Ramos (cell line): ENCODE data around the gene ADIPOQ.
"Not testable (repeated sequence)": the region's sequence is repeated elsewhere in the genome, so short reads cannot be mapped to it uniquely, and the experiment has no call there.

Source experiments
- in situ Hi-C: fragments of 300-500 bp; cut with MboI; formaldehyde crosslinking; loops from one replicate; pipeline ENCODE4 v1.14.3; 2022; ENCODE audit warnings: low sequenced_read_pairs; ENCODE audit not compliant: unreplicated experiment

Gene ADIPOQ

DNA sequence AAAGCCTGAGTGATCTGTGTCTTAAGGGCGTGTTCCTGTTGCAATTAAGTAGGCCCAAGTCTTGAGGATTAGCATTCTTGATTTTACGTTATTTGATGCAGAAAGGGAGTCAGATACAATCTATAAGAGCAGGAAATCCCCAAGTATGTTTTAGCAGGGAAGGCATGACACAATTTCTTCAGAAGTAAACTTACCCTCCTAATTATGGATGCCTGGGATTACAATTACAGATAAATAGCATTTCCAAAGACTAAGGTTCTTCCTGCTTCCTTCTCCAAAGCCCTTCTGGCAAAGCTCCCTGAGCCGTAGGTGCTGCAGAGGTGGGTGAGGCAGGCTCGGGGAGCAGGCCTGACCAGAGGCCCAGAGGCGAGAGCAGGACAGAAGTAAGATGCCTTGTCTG, 52.9 kb downstream of the ADIPOQ start:
- in situ Hi-C loops, result no loop called here

DNA sequence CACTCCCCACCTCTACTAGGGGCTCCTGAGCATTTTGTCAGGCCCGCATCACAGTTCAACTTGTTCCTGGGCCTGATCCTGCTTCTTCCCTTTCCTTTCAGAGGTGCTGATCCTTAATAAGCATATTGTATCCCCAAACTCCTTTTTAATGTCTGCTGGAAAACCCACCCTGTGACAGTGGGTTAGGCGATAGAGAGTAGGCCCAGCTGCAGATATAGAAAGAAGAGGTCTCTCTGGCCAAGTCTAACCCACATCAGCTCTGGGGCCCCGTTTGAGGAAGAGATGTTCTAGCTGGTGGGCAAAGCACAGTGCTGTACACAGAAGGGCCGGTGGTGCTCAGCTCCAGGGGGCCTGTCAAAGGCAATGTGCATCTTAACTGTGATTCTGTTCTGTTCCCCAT, 53.5 kb downstream of the ADIPOQ start:
- in situ Hi-C loops, result no loop called here

DNA sequence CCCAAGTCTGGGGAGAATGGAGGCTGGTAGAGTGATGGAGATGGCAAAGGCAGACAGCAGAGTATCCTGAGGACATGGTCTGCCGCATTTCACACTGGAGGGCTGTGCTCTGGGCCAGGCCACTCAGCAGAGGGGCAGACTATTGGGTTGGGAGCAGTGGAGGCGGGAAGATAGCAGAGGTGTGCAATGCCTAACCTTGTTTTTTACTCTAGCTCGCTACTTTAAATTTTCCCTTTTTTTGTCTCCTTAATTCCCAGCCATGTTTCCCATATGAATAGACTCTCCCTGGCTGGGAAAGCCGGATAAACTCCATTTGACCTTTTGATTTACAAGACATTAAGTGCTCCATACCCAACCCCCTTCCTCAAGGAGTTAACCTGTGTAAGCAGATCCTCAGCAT, 54.4 kb downstream of the ADIPOQ start:
- in situ Hi-C loops, result no loop called here

DNA sequence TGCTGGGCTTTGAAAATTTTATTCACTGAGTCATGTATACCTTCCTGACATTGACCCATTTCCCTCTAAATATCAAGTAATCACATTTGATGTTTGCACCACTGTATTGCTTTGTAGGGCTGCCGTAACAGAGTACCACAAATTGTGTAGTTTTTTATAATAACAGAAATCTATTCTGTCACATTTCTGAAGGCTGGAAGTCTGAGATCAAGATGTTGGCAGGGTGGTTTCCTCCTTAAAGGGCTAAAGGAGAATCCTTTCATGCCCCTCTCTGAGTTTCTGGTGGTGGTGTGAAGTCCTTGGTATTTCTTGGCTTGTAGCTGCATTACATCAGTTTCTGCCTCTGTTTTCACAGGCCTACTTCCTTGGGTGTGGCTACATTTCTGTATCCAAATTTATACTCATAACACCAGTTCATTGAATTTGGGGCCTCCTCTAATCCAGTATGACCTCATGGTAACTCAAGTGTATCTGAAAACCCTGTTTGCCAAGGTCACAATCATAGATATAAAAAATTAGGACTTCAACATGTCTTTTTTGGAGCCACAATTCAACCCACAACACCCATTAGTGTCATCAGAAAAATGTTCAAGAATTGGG, 58.7 kb downstream of the ADIPOQ start:
- in situ Hi-C loops, result no loop called here

DNA sequence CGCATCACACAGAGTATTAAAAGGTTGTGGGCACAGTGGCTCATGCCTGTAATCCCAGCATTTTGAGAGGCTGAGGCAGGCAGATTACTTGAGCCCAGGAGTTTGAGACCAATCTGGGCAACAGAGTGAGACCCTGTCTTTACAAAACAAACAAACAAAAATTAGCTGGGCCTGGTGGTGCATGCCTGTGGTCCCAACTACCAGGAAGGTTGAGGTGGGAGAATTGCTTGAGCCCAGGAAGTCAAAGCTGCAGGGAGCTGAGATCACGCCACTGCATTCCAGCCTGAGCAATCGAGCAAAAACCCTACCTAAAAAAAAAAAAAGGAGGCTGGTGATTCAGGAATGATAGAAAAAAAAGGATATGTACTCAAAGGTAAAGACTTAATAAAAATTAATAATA, 59.6 kb downstream of the ADIPOQ start:
- in situ Hi-C loops, result no loop called here

DNA sequence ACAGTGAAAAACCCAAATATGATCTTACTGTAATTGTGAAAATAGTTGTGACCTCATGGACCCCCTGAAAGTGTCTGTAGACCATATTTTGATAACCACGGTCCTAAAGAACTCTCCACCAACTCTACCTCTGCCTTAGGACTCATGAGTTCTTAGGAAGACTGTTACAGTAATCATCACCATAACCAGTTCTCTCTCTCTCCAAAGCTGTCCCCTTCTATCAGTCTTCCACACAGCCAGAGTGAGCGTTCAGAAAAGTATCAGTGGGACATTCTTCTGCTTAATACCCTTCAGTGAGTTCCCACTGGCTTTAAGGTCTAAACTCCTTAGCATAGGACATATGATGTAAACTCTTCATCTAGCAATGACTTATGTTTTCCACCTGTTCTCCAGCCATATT, 60.2 kb downstream of the ADIPOQ start:
- in situ Hi-C loops, result no loop called here

DNA sequence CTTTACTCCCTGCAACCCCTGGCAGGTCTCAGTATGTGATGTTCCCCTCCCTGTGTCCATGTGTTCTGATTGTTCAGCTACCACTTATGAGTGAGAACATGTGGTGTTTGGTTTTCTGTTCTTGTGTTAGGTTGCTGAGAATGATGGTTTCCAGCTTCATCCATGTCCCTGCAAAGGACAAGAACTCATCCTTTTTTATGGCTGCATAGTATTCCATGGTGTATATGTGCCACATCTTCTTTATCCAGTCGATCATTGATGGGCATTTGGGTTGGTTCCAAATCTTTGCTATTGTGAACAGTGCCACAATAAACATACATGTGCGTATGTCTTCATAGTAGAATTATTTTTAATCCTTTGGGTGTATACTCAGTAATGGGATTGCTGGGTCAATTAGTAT, 61.2 kb downstream of the ADIPOQ start:
- in situ Hi-C loops, result not testable (repeated sequence)

DNA sequence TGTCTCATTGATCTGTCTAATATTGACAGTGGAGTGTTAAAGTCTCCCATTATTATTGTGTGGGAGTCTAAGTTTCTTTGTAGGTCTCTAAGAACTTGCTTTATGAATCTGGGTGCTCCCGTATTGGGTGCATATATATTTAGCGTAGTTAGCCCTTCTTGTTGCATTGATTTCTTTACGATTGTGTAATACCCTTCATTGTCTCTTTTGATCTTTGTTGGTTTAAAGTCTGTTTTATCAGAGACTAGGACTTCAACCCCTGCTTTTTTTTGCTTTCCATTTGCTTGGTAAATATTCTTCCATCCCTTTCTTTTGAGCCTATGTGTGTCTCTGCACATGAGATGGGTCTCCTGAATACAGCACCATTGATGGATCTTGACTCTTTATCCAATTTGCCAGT, 64.6 kb downstream of the ADIPOQ start:
- in situ Hi-C loops, result not testable (repeated sequence)
